ENCODE measurements around the gene ITSN2. TPM values are rescaled to one million over a fixed set of nuclear protein-coding genes. Genes with fewer than 3 reads are reported as not detected.

ITSN2 gene
- total RNA-seq, 5 donors from 2014 or later (not counting 1 experiment from before 2014, with no cell fraction given) = 95.7 to 110 (median 101) TPM

DNA sequence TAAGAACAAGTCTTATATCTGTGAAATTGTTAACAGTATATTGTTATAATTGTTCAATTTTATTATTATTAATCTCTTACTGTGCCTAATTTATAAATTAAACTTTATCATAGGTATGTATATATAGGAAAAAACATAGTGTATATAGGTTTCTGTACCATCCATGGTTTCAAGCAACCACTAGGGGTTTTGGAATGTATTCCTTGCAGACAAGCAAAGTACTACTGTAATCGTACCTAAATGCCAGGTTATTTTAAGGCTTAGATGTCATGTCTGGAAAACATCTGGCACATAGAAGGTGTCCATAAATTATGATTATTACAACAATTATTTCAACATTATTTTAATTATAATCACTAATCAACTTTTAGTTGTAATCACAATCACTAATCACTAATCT lies 8.4 kb downstream of the ITSN2 start:
- ChIA-PET CTCF (no interaction called here), POLR2A (interaction anchor here in 1 of 2 donors (0.6 kb wide), 1 partner anchor 21 kb away, joined by 5 read pairs; no protein-coding TSS in a partner anchor)
- Histone ChIP-seq H3K36me3 (ENCODE audit: control insufficient read depth in 2 of 2, extremely low read depth in 1 of 2, insufficient read depth in 1 of 2, low read length in 1 of 2) (no peaks in the 10 kb centered on the region), H3K27ac (ENCODE audit: low read length) (no peak overlapping the region), H3K4me3 (ENCODE audit: control insufficient read depth in 1 of 2, extremely low read depth in 1 of 2, low read length in 1 of 2) (no peak overlapping the region), H3K27me3 (replicated peaks in 1 of 2; ENCODE audit: control insufficient read depth in 2 of 2, extremely low read depth in 1 of 2, insufficient read depth in 2 of 2, low read length in 1 of 2) (no peaks in the 10 kb centered on the region), H3K9me3 (no peaks in the 10 kb centered on the region), H3K4me1 (ENCODE audit: control insufficient read depth in 1 of 2, extremely low read depth in 1 of 2, insufficient read depth in 2 of 2, low read length in 2 of 2) (peaks cover 23% of the 10 kb centered on the region in 2 experiments)
- H3K4me3 Mint-ChIP-seq = no peak overlapping the region
- ATAC-seq (replicated peaks in 1 of 4) (no peak), DNase-seq (no peak)
- H3K9me3 Mint-ChIP-seq = no peaks in the 10 kb centered on the region
- WGBS (ENCODE audit: insufficient coverage) = no CpG with 5 or more reads among the region's 1 CpG
- H3K4me1 Mint-ChIP-seq = peaks cover 81 to 85% (median 81%) of the 10 kb centered on the region in 3 donors
- H3K27me3 Mint-ChIP-seq = no peaks in the 10 kb centered on the region
- peaks cover 2% of the 10 kb centered on the region for H3K36me3 Mint-ChIP-seq
- H3K27ac Mint-ChIP-seq = no peak overlapping the region

DNA sequence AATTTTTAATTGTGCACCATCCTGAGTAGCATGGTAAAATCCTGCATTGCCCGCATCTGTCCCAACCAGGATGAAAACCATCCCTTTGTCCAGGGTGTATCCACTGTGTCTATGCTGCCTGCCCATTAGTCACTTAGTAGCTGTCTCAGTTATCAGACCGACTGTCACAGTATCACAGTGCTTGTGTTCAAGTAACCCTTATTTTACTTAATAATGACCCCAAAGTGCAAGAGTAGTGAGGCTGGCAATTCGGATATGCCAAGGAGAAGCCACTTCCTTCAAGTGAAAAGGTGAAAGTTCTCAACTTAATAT lies 8.8 kb downstream of the ITSN2 start:
- no peaks in the 10 kb centered on the region for H3K36me3 Mint-ChIP-seq
- CTCF ChIA-PET = no interaction called here
- H3K36me3 ChIP-seq (ENCODE audit: control insufficient read depth in 2 of 2, extremely low read depth in 1 of 2, insufficient read depth in 1 of 2, low read length in 1 of 2) = no peaks in the 10 kb centered on the region
- ATAC-seq (replicated peaks in 1 of 4) = peak in 1 of 4 experiments; percentile 35
- no peak for DNase-seq
- no peak overlapping the region for H3K27ac Mint-ChIP-seq
- no peaks in the 10 kb centered on the region for H3K9me3 ChIP-seq
- H3K4me3 ChIP-seq (ENCODE audit: control insufficient read depth in 1 of 2, extremely low read depth in 1 of 2, low read length in 1 of 2) = no peak overlapping the region
- POLR2A ChIA-PET = interaction anchor here in 1 of 2 donors (0.6 kb wide), 1 partner anchor 21 kb away, joined by 5 read pairs; no protein-coding TSS in a partner anchor
- H3K27me3 ChIP-seq (replicated peaks in 1 of 2; ENCODE audit: control insufficient read depth in 2 of 2, extremely low read depth in 1 of 2, insufficient read depth in 2 of 2, low read length in 1 of 2) = no peaks in the 10 kb centered on the region
- no peaks in the 10 kb centered on the region for H3K9me3 Mint-ChIP-seq
- H3K4me1 ChIP-seq (ENCODE audit: control insufficient read depth in 1 of 2, extremely low read depth in 1 of 2, insufficient read depth in 2 of 2, low read length in 2 of 2) = peaks cover 23 to 26% of the 10 kb centered on the region in 2 experiments
- 90% methylated on average over 1 of the region's 3 CpGs for WGBS (ENCODE audit: insufficient coverage)
- H3K27me3 Mint-ChIP-seq = no peaks in the 10 kb centered on the region
- H3K4me1 Mint-ChIP-seq = peaks cover 78 to 85% (median 79%) of the 10 kb centered on the region in 3 donors
- peak overlapping the region in 1 of 3 donors; percentile 11 for H3K4me3 Mint-ChIP-seq
- no peak overlapping the region for H3K27ac ChIP-seq (ENCODE audit: low read length)

DNA sequence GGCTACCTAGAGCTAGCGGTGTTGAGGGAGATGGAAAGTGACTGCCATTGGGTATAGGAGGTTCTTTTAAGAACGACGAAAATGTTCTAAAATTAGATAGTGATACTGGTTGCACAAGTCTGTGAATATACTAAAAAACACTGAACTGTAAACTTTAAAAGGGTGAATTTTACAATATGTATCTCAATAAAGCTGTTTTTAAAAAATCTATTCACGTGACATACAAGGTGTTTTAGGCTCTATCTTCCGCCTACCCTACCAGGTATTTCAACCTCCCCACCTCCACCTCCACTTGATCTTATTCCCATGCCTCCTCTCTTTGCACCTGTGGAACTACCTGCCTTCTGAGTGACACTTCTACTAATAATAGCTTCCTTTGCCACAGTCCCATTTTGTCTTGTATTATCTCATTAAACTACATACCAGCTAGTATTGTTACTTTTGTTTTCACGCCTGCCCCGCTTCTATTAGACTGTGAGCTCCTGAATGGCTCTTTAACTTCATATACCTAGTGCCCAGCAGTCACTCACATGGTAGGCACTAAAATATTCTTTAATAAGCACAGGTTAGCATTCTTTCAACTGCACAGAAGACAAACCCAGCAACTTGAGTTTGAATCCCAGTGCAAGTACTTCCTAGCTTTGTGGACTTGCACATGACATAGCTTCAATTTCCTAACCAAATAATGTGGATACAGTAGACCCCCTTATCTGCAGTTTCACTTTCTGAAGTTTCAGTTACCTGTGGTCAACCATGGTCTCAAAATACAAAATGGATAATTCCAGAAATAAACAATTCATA lies 9.3 kb downstream of the ITSN2 start:
- no peaks in the 10 kb centered on the region for H3K36me3 Mint-ChIP-seq
- Histone ChIP-seq H3K4me1 (ENCODE audit: control insufficient read depth in 1 of 2, extremely low read depth in 1 of 2, insufficient read depth in 2 of 2, low read length in 2 of 2) (peaks cover 23 to 24% of the 10 kb centered on the region in 2 experiments), H3K27ac (ENCODE audit: low read length) (no peak overlapping the region), H3K27me3 (replicated peaks in 1 of 2; ENCODE audit: control insufficient read depth in 2 of 2, extremely low read depth in 1 of 2, insufficient read depth in 2 of 2, low read length in 1 of 2) (no peaks in the 10 kb centered on the region), H3K9me3 (no peaks in the 10 kb centered on the region), H3K36me3 (ENCODE audit: control insufficient read depth in 2 of 2, extremely low read depth in 1 of 2, insufficient read depth in 1 of 2, low read length in 1 of 2) (no peaks in the 10 kb centered on the region), H3K4me3 (ENCODE audit: control insufficient read depth in 1 of 2, extremely low read depth in 1 of 2, low read length in 1 of 2) (no peak overlapping the region)
- WGBS (ENCODE audit: insufficient coverage) = 90% methylated on average over 4 of the region's 7 CpGs
- H3K9me3 Mint-ChIP-seq = no peaks in the 10 kb centered on the region
- ATAC-seq (replicated peaks in 1 of 4) = no peak
- DNase-seq = no peak
- no peak overlapping the region for H3K27ac Mint-ChIP-seq
- POLR2A ChIA-PET = interaction anchor here in 1 of 2 donors (0.6 kb wide), 1 partner anchor 20 kb away, joined by 5 read pairs; no protein-coding TSS in a partner anchor
- peak overlapping the region in 2 of 3 donors; percentile 11 to 15 for H3K4me3 Mint-ChIP-seq
- peaks cover 77 to 85% (median 78%) of the 10 kb centered on the region in 3 donors for H3K4me1 Mint-ChIP-seq
- H3K27me3 Mint-ChIP-seq = no peaks in the 10 kb centered on the region
- CTCF ChIA-PET = interaction anchor here in 1 of 2 donors (0.5 kb wide), 1 partner anchor 11 kb away, joined by 3 read pairs; no protein-coding TSS in a partner anchor

DNA sequence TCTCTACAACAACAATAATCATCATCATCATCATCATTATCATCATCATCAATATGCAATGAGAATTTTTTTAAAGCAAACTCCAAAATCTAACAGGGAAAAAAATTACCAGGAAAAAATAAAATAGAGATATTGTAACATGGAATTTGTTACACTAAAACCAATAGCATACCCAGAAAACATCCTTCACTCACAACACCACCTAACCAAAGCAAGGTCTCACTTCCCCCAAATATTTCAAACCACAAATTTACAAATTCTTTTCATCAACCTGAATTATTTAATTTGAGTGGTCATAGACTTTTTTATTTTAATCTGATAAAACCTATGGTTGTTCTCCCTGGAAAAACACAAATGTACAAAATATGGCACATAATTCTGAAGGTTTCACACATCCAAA lies 11.2 kb downstream of the ITSN2 start:
- no peak overlapping the region for H3K4me3 ChIP-seq (ENCODE audit: control insufficient read depth in 1 of 2, extremely low read depth in 1 of 2, low read length in 1 of 2)
- CTCF ChIA-PET = interaction anchor here in 1 of 2 donors (0.5 kb wide), 1 partner anchor 19 kb away, joined by 4 read pairs; no protein-coding TSS in a partner anchor
- H3K36me3 ChIP-seq (ENCODE audit: control insufficient read depth in 2 of 2, extremely low read depth in 1 of 2, insufficient read depth in 1 of 2, low read length in 1 of 2) = no peaks in the 10 kb centered on the region
- Mint-ChIP-seq H3K4me1 (peaks cover 74 to 82% (median 79%) of the 10 kb centered on the region in 3 donors), H3K27me3 (no peaks in the 10 kb centered on the region), H3K9me3 (no peaks in the 10 kb centered on the region), H3K4me3 (peak overlapping the region in 1 of 3 donors; percentile 14), H3K36me3 (no peaks in the 10 kb centered on the region), H3K27ac (no peak overlapping the region)
- H3K27ac ChIP-seq (ENCODE audit: low read length) = no peak overlapping the region
- no peak for ATAC-seq (replicated peaks in 1 of 4)
- no peaks in the 10 kb centered on the region for H3K9me3 ChIP-seq
- peaks cover 13 to 24% of the 10 kb centered on the region in 2 experiments for H3K4me1 ChIP-seq (ENCODE audit: control insufficient read depth in 1 of 2, extremely low read depth in 1 of 2, insufficient read depth in 2 of 2, low read length in 2 of 2)
- no peaks in the 10 kb centered on the region for H3K27me3 ChIP-seq (replicated peaks in 1 of 2; ENCODE audit: control insufficient read depth in 2 of 2, extremely low read depth in 1 of 2, insufficient read depth in 2 of 2, low read length in 1 of 2)
- POLR2A ChIA-PET = no interaction called here
- DNase-seq = no peak

DNA sequence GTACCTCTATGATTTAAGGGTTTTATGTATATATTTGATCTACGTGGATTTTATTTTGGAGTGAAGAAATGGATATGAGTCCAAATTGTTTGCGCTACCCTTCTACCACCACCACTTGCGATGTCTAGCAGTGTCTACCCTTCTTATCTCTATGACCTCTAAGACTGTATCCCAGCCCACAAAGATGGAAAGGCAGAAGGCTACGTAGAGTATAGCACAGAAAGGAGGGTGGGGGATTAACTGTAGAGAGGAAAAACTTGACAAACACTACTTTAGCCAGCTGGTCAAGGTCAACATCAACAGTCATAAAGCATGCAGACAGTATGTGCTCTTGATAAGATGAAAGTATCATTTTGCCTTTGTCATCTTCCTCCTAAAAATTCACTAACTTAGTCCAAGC lies 14.4 kb downstream of the ITSN2 start:
- H3K4me1 ChIP-seq (ENCODE audit: control insufficient read depth in 1 of 2, extremely low read depth in 1 of 2, insufficient read depth in 2 of 2, low read length in 2 of 2) = peaks cover 5 to 24% of the 10 kb centered on the region in 2 experiments
- Mint-ChIP-seq H3K36me3 (no peaks in the 10 kb centered on the region), H3K9me3 (no peaks in the 10 kb centered on the region), H3K27ac (no peak overlapping the region), H3K4me1 (peaks cover 78 to 86% (median 83%) of the 10 kb centered on the region in 3 donors), H3K4me3 (no peak overlapping the region), H3K27me3 (no peaks in the 10 kb centered on the region)
- POLR2A ChIA-PET = interaction anchor here in 1 of 2 donors (0.7 kb wide), 1 partner anchor 50 kb away, joined by 3 read pairs; no protein-coding TSS in a partner anchor
- CTCF ChIA-PET = no interaction called here
- no peak overlapping the region for H3K4me3 ChIP-seq (ENCODE audit: control insufficient read depth in 1 of 2, extremely low read depth in 1 of 2, low read length in 1 of 2)
- H3K27ac ChIP-seq (ENCODE audit: low read length) = no peak overlapping the region
- H3K36me3 ChIP-seq (ENCODE audit: control insufficient read depth in 2 of 2, extremely low read depth in 1 of 2, insufficient read depth in 1 of 2, low read length in 1 of 2) = no peaks in the 10 kb centered on the region
- WGBS (ENCODE audit: insufficient coverage) = no CpG with 5 or more reads among the region's 4 CpGs
- no peaks in the 10 kb centered on the region for H3K9me3 ChIP-seq
- no peaks in the 10 kb centered on the region for H3K27me3 ChIP-seq (replicated peaks in 1 of 2; ENCODE audit: control insufficient read depth in 2 of 2, extremely low read depth in 1 of 2, insufficient read depth in 2 of 2, low read length in 1 of 2)
- ATAC-seq (replicated peaks in 1 of 4) (no peak), DNase-seq (no peak)

DNA sequence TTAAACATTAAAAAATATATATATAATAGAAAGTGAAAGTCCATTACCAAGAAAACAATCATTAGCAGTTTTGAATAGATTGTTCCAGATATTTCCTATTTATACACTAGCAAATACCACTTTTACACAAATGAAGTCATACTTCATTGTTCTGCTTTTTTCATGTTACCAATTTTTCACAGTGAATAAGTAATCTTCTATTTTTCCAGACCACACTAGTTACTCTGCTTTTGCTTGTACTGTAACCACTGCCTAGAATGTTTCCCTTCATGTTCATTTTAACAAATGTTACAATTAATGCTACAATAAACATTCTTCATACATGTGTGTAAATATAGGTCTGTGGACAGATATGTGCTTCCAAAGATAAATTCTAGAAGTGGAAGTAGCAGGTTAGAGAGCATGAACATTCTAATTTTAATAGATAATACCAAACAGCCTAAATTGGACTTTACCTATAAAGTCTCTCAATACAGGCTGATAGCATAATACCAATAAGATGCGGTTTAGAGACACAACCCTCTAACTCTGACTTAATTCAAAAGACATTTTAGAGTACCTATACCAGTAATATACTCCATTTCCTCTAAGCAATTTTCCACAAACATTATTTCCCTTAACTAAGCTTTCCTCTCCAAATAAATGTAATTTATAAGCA lies 17.0 kb downstream of the ITSN2 start:
- Histone ChIP-seq H3K4me3 (ENCODE audit: control insufficient read depth in 1 of 2, extremely low read depth in 1 of 2, low read length in 1 of 2) (no peak overlapping the region), H3K4me1 (ENCODE audit: control insufficient read depth in 1 of 2, extremely low read depth in 1 of 2, insufficient read depth in 2 of 2, low read length in 2 of 2) (peaks cover 3 to 32% of the 10 kb centered on the region in 2 experiments), H3K36me3 (ENCODE audit: control insufficient read depth in 2 of 2, extremely low read depth in 1 of 2, insufficient read depth in 1 of 2, low read length in 1 of 2) (no peaks in the 10 kb centered on the region), H3K27me3 (replicated peaks in 1 of 2; ENCODE audit: control insufficient read depth in 2 of 2, extremely low read depth in 1 of 2, insufficient read depth in 2 of 2, low read length in 1 of 2) (no peaks in the 10 kb centered on the region), H3K9me3 (no peaks in the 10 kb centered on the region), H3K27ac (ENCODE audit: low read length) (no peak overlapping the region)
- ChIA-PET POLR2A (no interaction called here), CTCF (interaction anchor here in 1 of 2 donors (0.6 kb wide), 2 partner anchors 9 to 120 kb away, joined by 3 read pairs; no protein-coding TSS in a partner anchor)
- Mint-ChIP-seq H3K4me1 (peaks cover 78 to 86% (median 83%) of the 10 kb centered on the region in 3 donors), H3K27me3 (no peaks in the 10 kb centered on the region), H3K27ac (peak overlapping the region; percentile 30 to 58), H3K4me3 (peak overlapping the region in 2 of 3 donors; percentile 2 to 23), H3K9me3 (no peaks in the 10 kb centered on the region), H3K36me3 (no peaks in the 10 kb centered on the region)
- ATAC-seq (replicated peaks in 1 of 4) = no peak
- DNase-seq = no peak
- WGBS (ENCODE audit: insufficient coverage) = 100% methylated on average over 1 of the region's 1 CpG

Measured in T-cell (primary cell).